Suprapubic skin (tissue), 4 donors: ENCODE results near the gene SEMA5A. TPM values are rescaled to one million over a fixed set of nuclear protein-coding genes. Genes with fewer than 3 reads are reported as not detected.

ENCODE experiments used
- DNase-seq, 2 donors: peaks; one replicate each; pipeline ENCODE4 v3.0.0-alpha.2; 2019; ENCODE audit warnings: low spot score in 2 of 2
- H3K27ac ChIP-seq: fragments of 200-600 bp; sonication (generic); one replicate; pipeline ENCODE4 v1.5.1; 2019
- H3K27me3 ChIP-seq: fragments of 200-600 bp; sonication (generic); one replicate; pipeline ENCODE4 v1.5.1; 2019
- H3K36me3 ChIP-seq: fragments of 200-600 bp; sonication (generic); one replicate; pipeline ENCODE4 v1.5.1; 2019
- H3K4me1 ChIP-seq: fragments of 200-600 bp; sonication (generic); one replicate; pipeline ENCODE4 v1.5.1; 2019
- H3K4me3 ChIP-seq: fragments of 200-600 bp; sonication (generic); one replicate; pipeline ENCODE4 v1.5.1; 2019; ENCODE audit warnings: mild to moderate bottlenecking
- H3K9me3 ChIP-seq: fragments of 200-600 bp; sonication (generic); one replicate; pipeline ENCODE4 v1.5.1; 2019
- EP300 ChIP-seq: sonication (generic); formaldehyde crosslinking; IDR thresholded peaks from one replicate; pipeline ENCODE4 v1.6.1; 2017; ENCODE audit warnings: antibody characterized with exemption
- POLR2A ChIP-seq, 2 donors: fragments of 450-650 bp; IDR thresholded peaks; one replicate each; pipeline ENCODE4 v1.6.1; 2017; ENCODE audit warnings: antibody characterized with exemption in 2 of 2, mild to moderate bottlenecking in 2 of 2, moderate library complexity in 2 of 2
- POLR2AphosphoS5 ChIP-seq, 3 donors: sonication (generic); formaldehyde crosslinking; IDR thresholded peaks; one replicate each; pipeline ENCODE4 v1.6.1; 2017; ENCODE audit warnings: antibody characterized with exemption in 3 of 3
- WGBS: methylation state at CpG from one replicate; pipeline ENCODE4 v1.1.5; 2018; 5-methylcytosine and 5-hydroxymethylcytosine counted together
- total RNA-seq, 4 donors: library from RNA; depleted of rRNA; stranded (reverse); fragments of >200 nt; gene quantifications; one replicate each; pipeline ENCODE4 v1.1.0, GENCODE V29; 2016
- TF ChIP-seq, protein P1 (sequence below), 2 donors: fragments of 200-600 bp in 1 of 2; fragments of 450-650 bp in 1 of 2; sonication (generic) in 1 of 2; IDR thresholded peaks; one replicate each; pipeline ENCODE4 v1.5.1; 2016 to 2019; ENCODE audit warnings: antibody characterized with exemption in 2 of 2, mild to moderate bottlenecking in 1 of 2, moderate library complexity in 1 of 2

Gene SEMA5A
- total RNA-seq, 4 donors from 2014 or later: 14.5 to 31.7 (median 23.4) TPM

DNA sequence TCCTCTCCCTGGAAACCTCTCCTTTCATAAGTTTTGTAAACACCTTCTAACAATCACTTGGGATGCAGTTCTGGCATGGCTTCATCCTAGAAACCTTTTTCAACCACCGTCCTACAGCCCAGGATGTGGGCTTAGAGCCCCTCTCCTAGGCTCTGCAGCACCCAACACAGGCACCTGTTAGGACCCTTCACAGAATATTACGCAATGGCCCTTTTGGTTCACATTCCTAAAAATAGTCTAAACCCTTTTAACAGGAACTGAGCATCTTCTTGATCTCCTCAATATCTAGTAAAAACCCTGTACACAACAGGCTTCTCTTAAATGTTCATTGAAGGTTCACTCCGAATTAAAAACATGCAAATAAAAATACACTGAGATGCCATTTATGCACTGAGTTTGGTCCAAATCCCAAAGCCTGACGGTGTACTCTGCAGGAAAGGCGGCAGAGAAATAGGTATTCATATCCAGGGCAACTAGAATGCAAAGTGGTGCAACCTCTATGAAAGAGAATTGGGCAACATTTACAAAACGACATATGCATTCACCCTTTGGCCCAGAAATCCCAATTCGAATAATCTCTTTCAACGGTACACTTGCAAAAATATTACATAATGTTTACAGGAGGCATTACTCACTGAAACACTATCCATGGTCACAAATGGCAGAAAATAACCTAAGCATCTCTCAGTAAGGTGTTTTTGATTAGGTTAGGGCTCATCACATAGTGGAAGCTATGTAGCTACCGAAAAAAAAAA lies 169.3 kb downstream of the SEMA5A start:
- H3K27me3 ChIP-seq: no peaks in the 10 kb centered on the region
- no peak overlapping the region for H3K27ac ChIP-seq
- 69% methylated on average over 9 of the region's 9 CpGs for WGBS
- no peaks in the 10 kb centered on the region for H3K36me3 ChIP-seq
- no peak for TF ChIP-seq EP300
- no peak for TF ChIP-seq POLR2AphosphoS5 (IDR thresholded peaks at IDR 0.05)
- TF ChIP-seq, protein P1, sequence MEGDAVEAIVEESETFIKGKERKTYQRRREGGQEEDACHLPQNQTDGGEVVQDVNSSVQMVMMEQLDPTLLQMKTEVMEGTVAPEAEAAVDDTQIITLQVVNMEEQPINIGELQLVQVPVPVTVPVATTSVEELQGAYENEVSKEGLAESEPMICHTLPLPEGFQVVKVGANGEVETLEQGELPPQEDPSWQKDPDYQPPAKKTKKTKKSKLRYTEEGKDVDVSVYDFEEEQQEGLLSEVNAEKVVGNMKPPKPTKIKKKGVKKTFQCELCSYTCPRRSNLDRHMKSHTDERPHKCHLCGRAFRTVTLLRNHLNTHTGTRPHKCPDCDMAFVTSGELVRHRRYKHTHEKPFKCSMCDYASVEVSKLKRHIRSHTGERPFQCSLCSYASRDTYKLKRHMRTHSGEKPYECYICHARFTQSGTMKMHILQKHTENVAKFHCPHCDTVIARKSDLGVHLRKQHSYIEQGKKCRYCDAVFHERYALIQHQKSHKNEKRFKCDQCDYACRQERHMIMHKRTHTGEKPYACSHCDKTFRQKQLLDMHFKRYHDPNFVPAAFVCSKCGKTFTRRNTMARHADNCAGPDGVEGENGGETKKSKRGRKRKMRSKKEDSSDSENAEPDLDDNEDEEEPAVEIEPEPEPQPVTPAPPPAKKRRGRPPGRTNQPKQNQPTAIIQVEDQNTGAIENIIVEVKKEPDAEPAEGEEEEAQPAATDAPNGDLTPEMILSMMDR (IDR thresholded peaks at IDR 0.05): no peak
- TF ChIP-seq POLR2A (IDR thresholded peaks at IDR 0.05): no peak
- H3K9me3 ChIP-seq: no peaks in the 10 kb centered on the region
- no peaks in the 10 kb centered on the region for H3K4me1 ChIP-seq
- no peak overlapping the region for H3K4me3 ChIP-seq
- DNase-seq: no peak

DNA sequence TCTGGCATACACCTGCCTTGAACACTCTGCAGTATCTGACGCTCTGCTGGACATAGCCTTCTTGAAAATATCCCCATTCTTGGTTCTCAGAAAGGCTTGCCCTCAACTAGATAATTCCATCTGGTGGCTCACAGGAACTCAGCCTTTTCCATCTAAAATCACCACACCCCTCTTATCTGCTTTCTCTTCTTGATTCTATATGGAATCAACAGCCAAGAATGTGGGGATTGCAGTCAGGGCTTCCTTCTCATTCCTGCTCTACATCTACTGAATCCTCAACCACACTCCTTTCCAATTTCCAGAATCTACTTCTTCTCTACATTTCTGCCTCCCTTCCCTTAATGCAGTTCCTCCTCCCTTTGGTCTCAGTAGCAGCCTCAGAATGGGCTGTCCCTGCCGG lies 170.1 kb downstream of the SEMA5A start:
- no peaks in the 10 kb centered on the region for H3K4me1 ChIP-seq
- WGBS: 95% methylated on average over 2 of the region's 2 CpGs

DNA sequence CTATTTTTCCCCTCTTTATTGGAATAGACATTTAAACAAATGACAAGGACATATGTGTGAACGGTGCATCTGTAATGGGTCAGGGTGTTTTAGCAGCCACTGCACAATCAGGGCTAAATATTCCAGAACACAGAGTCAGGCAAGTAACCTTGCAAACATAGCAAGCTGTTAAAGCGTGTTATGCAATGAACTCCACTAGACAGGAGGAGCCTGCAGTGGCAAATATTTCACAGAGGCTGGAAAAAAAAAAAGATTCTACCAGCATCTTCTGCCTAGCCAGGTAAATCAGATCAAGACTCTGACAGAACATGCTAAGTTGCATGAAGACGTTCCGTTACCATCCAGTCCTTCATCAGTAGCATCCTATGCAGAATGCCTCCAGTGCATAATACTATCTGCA lies 171.8 kb downstream of the SEMA5A start:
- H3K4me1 ChIP-seq: no peaks in the 10 kb centered on the region
- WGBS: 75% methylated on average over 4 of the region's 4 CpGs
- H3K9me3 ChIP-seq: no peaks in the 10 kb centered on the region
- H3K4me3 ChIP-seq: no peak overlapping the region
- TF ChIP-seq POLR2AphosphoS5 (IDR thresholded peaks at IDR 0.05) (no peak), POLR2A (IDR thresholded peaks at IDR 0.05) (no peak), EP300 (no peak)
- TF ChIP-seq, protein P1 (IDR thresholded peaks at IDR 0.05): no peak
- no peaks in the 10 kb centered on the region for H3K36me3 ChIP-seq
- no peak for DNase-seq
- no peak overlapping the region for H3K27ac ChIP-seq
- no peaks in the 10 kb centered on the region for H3K27me3 ChIP-seq

More for the DNA sequence above, 170.1 kb downstream of the SEMA5A start:
- Histone ChIP-seq H3K9me3 (no peaks in the 10 kb centered on the region), H3K27ac (no peak overlapping the region), H3K36me3 (no peaks in the 10 kb centered on the region), H3K27me3 (no peaks in the 10 kb centered on the region), H3K4me3 (no peak overlapping the region)
- no peak for DNase-seq
- no peak for TF ChIP-seq EP300
- TF ChIP-seq POLR2A (IDR thresholded peaks at IDR 0.05): no peak
- TF ChIP-seq POLR2AphosphoS5 (IDR thresholded peaks at IDR 0.05): no peak
- TF ChIP-seq, protein P1 (IDR thresholded peaks at IDR 0.05): no peak

DNA sequence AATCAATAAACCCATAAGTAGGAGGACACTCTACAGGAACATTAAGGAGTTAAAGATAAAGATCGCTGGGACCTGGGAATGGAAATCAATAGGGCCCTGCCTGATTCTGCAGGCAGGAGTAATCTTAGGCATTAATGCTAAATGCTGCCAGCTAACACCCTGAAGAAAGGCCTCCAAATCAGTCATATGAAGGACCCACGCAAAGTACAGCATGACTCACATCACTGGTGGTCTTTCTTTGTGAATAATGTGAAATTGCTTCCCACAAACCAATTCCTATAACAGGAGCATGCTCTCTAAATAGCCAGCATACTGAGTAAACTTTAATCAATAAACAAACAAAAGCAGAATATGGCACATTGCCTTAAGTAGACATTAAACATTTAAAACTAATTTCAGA lies 172.3 kb downstream of the SEMA5A start:
- H3K27me3 ChIP-seq: no peaks in the 10 kb centered on the region
- no peak for DNase-seq
- no peaks in the 10 kb centered on the region for H3K4me1 ChIP-seq
- no peaks in the 10 kb centered on the region for H3K36me3 ChIP-seq
- H3K27ac ChIP-seq: no peak overlapping the region
- WGBS: 88% methylated on average over 2 of the region's 2 CpGs
- TF ChIP-seq POLR2A (IDR thresholded peaks at IDR 0.05) (no peak), POLR2AphosphoS5 (IDR thresholded peaks at IDR 0.05) (no peak), EP300 (no peak)
- TF ChIP-seq, protein P1 (IDR thresholded peaks at IDR 0.05): no peak
- H3K4me3 ChIP-seq: no peak overlapping the region
- no peaks in the 10 kb centered on the region for H3K9me3 ChIP-seq

DNA sequence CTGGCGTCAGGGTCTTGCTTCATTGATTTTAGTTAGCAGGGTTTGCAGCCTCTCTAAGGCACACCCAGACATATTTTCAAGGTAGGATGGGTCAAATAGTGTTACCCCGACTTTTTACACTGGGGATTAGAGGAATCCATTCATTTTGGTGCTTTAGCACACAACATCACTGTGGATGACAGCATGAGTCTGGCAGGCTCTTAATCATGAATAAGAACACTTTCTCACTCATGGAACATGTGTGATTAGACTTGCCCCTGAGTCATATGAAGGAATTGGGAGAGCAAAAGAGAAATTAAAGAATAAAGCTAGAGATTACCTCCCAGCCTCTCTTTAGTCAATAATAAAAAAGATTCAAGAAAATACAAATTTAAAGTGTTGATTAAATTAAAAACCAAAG lies 175.6 kb downstream of the SEMA5A start:
- WGBS: 74% methylated on average over 2 of the region's 2 CpGs
- Histone ChIP-seq H3K4me3 (no peak overlapping the region), H3K4me1 (no peaks in the 10 kb centered on the region), H3K27ac (no peak overlapping the region), H3K36me3 (no peaks in the 10 kb centered on the region), H3K27me3 (no peaks in the 10 kb centered on the region), H3K9me3 (no peaks in the 10 kb centered on the region)
- no peak for DNase-seq
- TF ChIP-seq, protein P1 (IDR thresholded peaks at IDR 0.05): no peak
- TF ChIP-seq POLR2AphosphoS5 (IDR thresholded peaks at IDR 0.05) (no peak), EP300 (no peak), POLR2A (IDR thresholded peaks at IDR 0.05) (no peak)
